Right lobe of liver (tissue), 6 donors: Measurements from ENCODE around the gene FGF16. TPM values are rescaled to one million over a fixed set of nuclear protein-coding genes. Genes with fewer than 3 reads are reported as not detected.

ENCODE experiments used
- ATAC-seq, 4 donors: fragments of 200-7000 bp; cut with Tn5 transposase; one replicate each; pipeline ENCODE4 v1.9.1; 2020; ENCODE audit warnings: mild to moderate bottlenecking in 4 of 4, moderate library complexity in 4 of 4
- DNase-seq, 3 donors: peaks; one replicate each; pipeline ENCODE4 v3.0.0-alpha.2; 2020
- H3K27ac ChIP-seq, 3 donors: fragments of 200-600 bp; one replicate each; pipeline ENCODE4 v1.8.0; 2022
- H3K27me3 ChIP-seq, 2 donors: fragments of 200-600 bp; one replicate each; pipeline ENCODE4 v1.8.0; 2022
- H3K36me3 ChIP-seq, 4 donors: fragments of 200-600 bp; sonication (generic) in 1 of 4; one replicate each; pipeline versions ENCODE4 v1.5.1 to v1.8.0; 2017 to 2022; ENCODE audit warnings: control low read depth in 1 of 4
- H3K4me1 ChIP-seq, 4 donors: fragments of 200-600 bp; sonication (generic) in 1 of 4; one replicate each; pipeline versions ENCODE4 v1.5.1 to v1.8.0; 2017 to 2022; ENCODE audit warnings: control low read depth in 1 of 4
- H3K4me3 ChIP-seq, 3 donors: fragments of 200-600 bp; one replicate each; pipeline ENCODE4 v1.8.0; 2022
- H3K9me3 ChIP-seq, 4 donors: fragments of 200-600 bp; sonication (generic) in 1 of 4; one replicate each; pipeline versions ENCODE4 v1.5.1 to v1.8.0; 2017 to 2022; ENCODE audit warnings: control low read depth in 1 of 4
- POLR2A ChIP-seq: fragments of 450-650 bp; IDR thresholded peaks from one replicate; pipeline ENCODE4 v1.6.1; 2017; ENCODE audit warnings: antibody characterized with exemption, mild to moderate bottlenecking
- WGBS: methylation state at CpG from one replicate; pipeline ENCODE4 v1.1.6; 2018; ENCODE audit warnings: low coverage, low lambda C conversion rate; ENCODE audit not compliant: insufficient coverage; ENCODE audit errors: missing lambda C conversion rate; 5-methylcytosine and 5-hydroxymethylcytosine counted together
- intact Hi-C, 2 donors: fragments of 100-400 bp; cut with DNase I; formaldehyde crosslinking; loops; one replicate each; pipeline versions ENCODE4 v1.11.2 to v1.14.1; 2022
- total RNA-seq, 6 experiments: library from RNA; depleted of rRNA in 2 of 6; stranded (reverse); fragments of >200 nt in 2 of 6; fragmentation: NEBNext Ultra II Directional in 3 of 6; extraction: Animal tissue kit (Norgen Biotek cat#: 25700) in 3 of 6; gene quantifications; one replicate each; pipeline versions ENCODE4 v1.1.0 to v1.2.4, GENCODE V29; 2016 to 2023
- TF ChIP-seq, protein P1 (sequence below), 4 donors: fragments of 200-600 bp in 3 of 4; fragments of 450-650 bp in 1 of 4; IDR thresholded peaks; one replicate each; pipeline versions ENCODE4 v1.5.1 to v1.8.0; 2016 to 2022; ENCODE audit warnings: antibody characterized with exemption in 4 of 4, mild to moderate bottlenecking in 2 of 4
- donor health status: DM: no; HTN: yes; CAD: no.
- donor health status: DM: no; HTN: no; CAD: no.
- donor health status: DM: no; HTN: no; CAD: no.
- donor health status: DM: no; HTN: yes; CAD: no.
- donor health status: DM: no; HTN: yes; CAD: no.

FGF16 gene
- total RNA-seq, 6 experiments from 2014 or later: not detected

DNA sequence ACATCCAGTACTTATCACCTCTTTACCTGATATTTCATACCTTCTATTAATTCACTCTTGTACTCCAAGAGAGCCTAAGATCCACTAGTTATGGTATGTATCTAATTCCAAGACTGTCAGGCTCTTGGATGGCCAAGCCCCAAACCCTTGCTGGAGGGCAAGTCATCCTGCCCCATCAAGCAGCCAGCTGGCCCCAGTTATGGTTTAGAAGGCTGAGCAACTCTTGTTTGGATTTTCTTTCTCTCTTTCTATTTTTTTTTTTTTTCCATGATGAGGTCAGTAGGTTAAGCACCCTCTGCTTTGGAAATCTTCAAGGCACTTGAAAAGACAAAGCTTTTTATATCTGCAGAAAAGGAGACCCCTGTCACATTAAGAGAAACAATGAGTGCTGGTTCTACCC is 10.9 kb upstream of the FGF16 start:
- ATAC-seq: no peak
- intact Hi-C loops: no loop called here
- no peak overlapping the region for H3K4me3 ChIP-seq

DNA sequence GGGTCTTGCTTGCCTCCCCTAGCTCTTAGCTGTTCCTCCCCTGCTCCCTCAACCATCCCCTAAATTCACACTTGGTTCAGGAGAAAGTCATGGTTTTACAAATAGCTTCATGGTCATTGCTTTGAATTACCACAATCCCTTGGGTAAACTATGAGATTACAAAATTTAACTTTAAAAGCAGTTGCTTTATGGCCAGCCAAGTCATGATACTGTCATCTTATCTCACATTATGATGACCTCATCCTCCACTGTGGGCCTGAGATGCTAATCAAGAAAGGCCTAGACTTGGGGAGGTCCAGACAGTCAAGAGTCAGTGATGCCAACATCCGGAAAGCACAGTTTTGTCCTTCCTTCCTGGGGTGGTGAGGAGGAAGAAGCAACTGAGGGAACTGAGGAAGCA is 10.5 kb upstream of the FGF16 start:
- DNase-seq: no peak
- no peak overlapping the region for H3K4me3 ChIP-seq
- H3K27ac ChIP-seq: no peak overlapping the region
- no peaks in the 10 kb centered on the region for H3K27me3 ChIP-seq
- H3K4me1 ChIP-seq: no peaks in the 10 kb centered on the region
- no peaks in the 10 kb centered on the region for H3K36me3 ChIP-seq
- intact Hi-C loops: no loop called here
- TF ChIP-seq, protein P1, sequence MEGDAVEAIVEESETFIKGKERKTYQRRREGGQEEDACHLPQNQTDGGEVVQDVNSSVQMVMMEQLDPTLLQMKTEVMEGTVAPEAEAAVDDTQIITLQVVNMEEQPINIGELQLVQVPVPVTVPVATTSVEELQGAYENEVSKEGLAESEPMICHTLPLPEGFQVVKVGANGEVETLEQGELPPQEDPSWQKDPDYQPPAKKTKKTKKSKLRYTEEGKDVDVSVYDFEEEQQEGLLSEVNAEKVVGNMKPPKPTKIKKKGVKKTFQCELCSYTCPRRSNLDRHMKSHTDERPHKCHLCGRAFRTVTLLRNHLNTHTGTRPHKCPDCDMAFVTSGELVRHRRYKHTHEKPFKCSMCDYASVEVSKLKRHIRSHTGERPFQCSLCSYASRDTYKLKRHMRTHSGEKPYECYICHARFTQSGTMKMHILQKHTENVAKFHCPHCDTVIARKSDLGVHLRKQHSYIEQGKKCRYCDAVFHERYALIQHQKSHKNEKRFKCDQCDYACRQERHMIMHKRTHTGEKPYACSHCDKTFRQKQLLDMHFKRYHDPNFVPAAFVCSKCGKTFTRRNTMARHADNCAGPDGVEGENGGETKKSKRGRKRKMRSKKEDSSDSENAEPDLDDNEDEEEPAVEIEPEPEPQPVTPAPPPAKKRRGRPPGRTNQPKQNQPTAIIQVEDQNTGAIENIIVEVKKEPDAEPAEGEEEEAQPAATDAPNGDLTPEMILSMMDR (IDR thresholded peaks at IDR 0.05): no peak
- TF ChIP-seq POLR2A: no peak
- H3K9me3 ChIP-seq: no peaks in the 10 kb centered on the region
- WGBS: 57% methylated on average over 1 of the region's 1 CpG
- no peak for ATAC-seq

More for the DNA sequence above, 10.9 kb upstream of the FGF16 start:
- Histone ChIP-seq H3K4me1 (no peaks in the 10 kb centered on the region), H3K27me3 (no peaks in the 10 kb centered on the region), H3K9me3 (no peaks in the 10 kb centered on the region), H3K27ac (no peak overlapping the region), H3K36me3 (no peaks in the 10 kb centered on the region)
- no peak for TF ChIP-seq POLR2A
- TF ChIP-seq, protein P1 (IDR thresholded peaks at IDR 0.05): no peak
- no peak for DNase-seq

DNA sequence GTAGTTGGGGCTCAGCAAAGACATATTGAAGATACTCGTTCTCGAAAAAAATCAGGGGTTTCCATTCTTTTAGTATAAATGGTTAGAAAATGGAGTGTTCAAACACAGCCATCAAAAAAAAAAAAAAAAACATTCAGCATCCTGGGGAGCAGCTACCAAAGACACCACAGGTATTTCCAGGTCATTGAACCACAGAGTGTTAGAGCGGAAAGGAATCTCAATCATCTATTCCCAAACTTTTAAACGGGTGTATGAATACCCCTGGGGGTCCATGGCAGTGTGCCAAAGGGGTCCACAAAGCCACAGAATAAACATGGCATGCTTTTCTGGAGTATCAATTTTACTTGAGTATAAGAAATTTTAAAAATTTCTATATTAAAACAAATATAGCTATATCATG is 6.9 kb upstream of the FGF16 start:
- WGBS: 48% methylated on average over 4 of the region's 4 CpGs
- Histone ChIP-seq H3K36me3 (no peaks in the 10 kb centered on the region), H3K9me3 (no peaks in the 10 kb centered on the region), H3K4me1 (no peaks in the 10 kb centered on the region), H3K27ac (no peak overlapping the region), H3K4me3 (no peak overlapping the region), H3K27me3 (no peaks in the 10 kb centered on the region)
- intact Hi-C loops: no loop called here
- no peak for DNase-seq
- no peak for ATAC-seq
- no peak for TF ChIP-seq POLR2A
- TF ChIP-seq, protein P1 (IDR thresholded peaks at IDR 0.05): no peak

DNA sequence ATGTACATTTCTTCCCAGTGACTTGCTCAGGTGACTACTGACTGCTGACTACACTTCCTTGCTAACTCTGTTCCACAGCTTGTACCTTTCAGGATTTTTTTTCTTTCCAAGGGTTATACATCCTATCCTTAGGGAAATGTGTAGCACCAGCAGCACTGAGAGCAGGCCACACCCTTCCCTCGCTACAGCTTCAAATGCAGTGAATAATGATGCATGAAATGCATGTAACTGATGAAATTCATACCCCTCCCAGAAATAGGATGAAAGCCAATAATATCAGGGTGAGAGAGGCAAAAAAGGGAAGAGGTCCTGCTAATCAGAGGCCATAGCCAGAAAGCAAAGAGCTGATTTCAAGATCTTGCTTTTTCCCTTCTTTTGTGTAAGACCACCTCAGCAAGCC is 6.2 kb upstream of the FGF16 start:
- Histone ChIP-seq H3K9me3 (no peaks in the 10 kb centered on the region), H3K27ac (no peak overlapping the region), H3K36me3 (no peaks in the 10 kb centered on the region), H3K4me1 (no peaks in the 10 kb centered on the region), H3K4me3 (no peak overlapping the region), H3K27me3 (no peaks in the 10 kb centered on the region)
- TF ChIP-seq POLR2A: no peak
- TF ChIP-seq, protein P1 (IDR thresholded peaks at IDR 0.05): no peak
- intact Hi-C loops: no loop called here
- 5% methylated on average over 1 of the region's 1 CpG for WGBS
- DNase-seq (no peak), ATAC-seq (no peak)

DNA sequence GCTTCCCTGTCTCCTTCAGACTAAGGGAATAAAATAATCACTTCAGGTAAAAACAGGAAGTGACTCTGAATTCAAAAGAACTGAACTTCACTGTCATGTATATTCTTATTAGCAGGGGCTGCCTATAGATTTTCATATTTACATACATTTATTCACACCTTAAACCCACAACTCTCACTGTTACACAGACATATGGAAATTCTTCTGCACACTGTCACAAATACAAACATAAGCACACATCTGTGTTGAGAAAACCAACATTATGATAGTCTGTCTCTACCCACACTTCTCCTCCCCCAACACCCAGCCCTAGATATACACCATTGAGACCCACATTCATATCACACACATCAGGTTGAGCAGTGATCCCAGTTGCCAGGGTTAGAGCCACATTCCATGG is 5.7 kb upstream of the FGF16 start:
- ATAC-seq: no peak
- Histone ChIP-seq H3K9me3 (no peaks in the 10 kb centered on the region), H3K4me3 (no peak overlapping the region), H3K27ac (no peak overlapping the region), H3K4me1 (no peaks in the 10 kb centered on the region), H3K27me3 (no peaks in the 10 kb centered on the region), H3K36me3 (no peaks in the 10 kb centered on the region)
- intact Hi-C loops: no loop called here
- TF ChIP-seq, protein P1 (IDR thresholded peaks at IDR 0.05): no peak
- no peak for TF ChIP-seq POLR2A
- no peak for DNase-seq
